Common myeloid progenitor, CD34-positive (primary cell): Measurements from ENCODE around the gene ANKRD44.
"Not testable (repeated sequence)": the region's sequence is repeated elsewhere in the genome, so short reads cannot be mapped to it uniquely, and the experiment has no call there.

Experiments
- CTCF ChIA-PET: fragments of 350-600 bp; sonication (Branson Sonifier 250); formaldehyde crosslinking; loops from one replicate; lab custom pipeline; 2021; ENCODE audit warnings: antibody characterized with exemption; lab: Charles Lee
- POLR2A ChIA-PET: fragments of 350-600 bp; sonication (Branson Sonifier 250); formaldehyde crosslinking; loops from one replicate; lab custom pipeline; 2021; ENCODE audit warnings: antibody characterized with exemption; lab: Charles Lee
- DNase-seq, 3 donors: peaks; one replicate each; pipeline versions ENCODE4 v3.0.0 to v3.0.0-alpha.2; 2013
- H3K27ac ChIP-seq, 2 experiments: 1 replicate in 1 of 2; 2 replicates in 1 of 2; pipeline ENCODE4 v1.7.0; 2013; ENCODE audit warnings: inconsistent platforms in 2 of 2, low read length in 2 of 2, mild to moderate bottlenecking in 2 of 2, low read depth in 1 of 2, moderate library complexity in 1 of 2; ENCODE audit not compliant: severe bottlenecking in 2 of 2, insufficient read depth in 1 of 2, poor library complexity in 1 of 2
- H3K27me3 ChIP-seq, 5 experiments: replicated peaks in 2 of 5; 1 replicate in 3 of 5; 2 replicates in 2 of 5; pipeline versions ENCODE4 v1.6.1 to v1.7.0; 2013; ENCODE audit warnings: low read length in 4 of 5, mild to moderate bottlenecking in 2 of 5, moderate library complexity in 2 of 5, inconsistent platforms in 1 of 5; ENCODE audit not compliant: insufficient read depth in 5 of 5, control insufficient read depth in 4 of 5
- H3K36me3 ChIP-seq, 4 experiments: 1 replicate in 2 of 4; 2 replicates in 2 of 4; pipeline versions ENCODE4 v1.6.1 to v1.7.0; 2013; ENCODE audit warnings: low read length in 3 of 4, control low read depth in 1 of 4, mild to moderate bottlenecking in 1 of 4; ENCODE audit not compliant: control insufficient read depth in 4 of 4, insufficient read depth in 4 of 4
- H3K4me1 ChIP-seq, 4 experiments: 1 replicate in 3 of 4; 2 replicates in 1 of 4; pipeline versions ENCODE4 v1.6.1 to v1.7.1; 2013; ENCODE audit warnings: low read length in 3 of 4, mild to moderate bottlenecking in 3 of 4, control low read depth in 1 of 4, inconsistent platforms in 1 of 4, moderate library complexity in 1 of 4; ENCODE audit not compliant: control insufficient read depth in 4 of 4, insufficient read depth in 4 of 4; ENCODE audit errors: control extremely low read depth in 1 of 4
- H3K4me3 ChIP-seq, 7 experiments: 1 replicate in 4 of 7; 2 replicates in 3 of 7; pipeline versions ENCODE4 v1.5.1 to v1.7.0; 2013; ENCODE audit warnings: mild to moderate bottlenecking in 7 of 7, low read length in 6 of 7, moderate library complexity in 6 of 7, inconsistent platforms in 2 of 7, low read depth in 2 of 7, control low read depth in 1 of 7; ENCODE audit not compliant: insufficient read depth in 4 of 7, control insufficient read depth in 1 of 7; ENCODE audit errors: extremely low read depth in 1 of 7
- H3K9me3 ChIP-seq, 5 experiments: 1 replicate in 4 of 5; 2 replicates in 1 of 5; pipeline versions ENCODE4 v1.6.1 to v1.7.1; 2013; ENCODE audit warnings: low read length in 4 of 5, mild to moderate bottlenecking in 2 of 5, inconsistent platforms in 1 of 5, low read depth in 1 of 5, moderate library complexity in 1 of 5; ENCODE audit not compliant: control insufficient read depth in 4 of 5, insufficient read depth in 2 of 5; ENCODE audit errors: control extremely low read depth in 1 of 5
- WGBS: methylation state at CpG from one replicate; pipeline ENCODE4 v1.1.5; 2013; ENCODE audit not compliant: insufficient coverage; 5-methylcytosine and 5-hydroxymethylcytosine counted together

ANKRD44 gene

DNA sequence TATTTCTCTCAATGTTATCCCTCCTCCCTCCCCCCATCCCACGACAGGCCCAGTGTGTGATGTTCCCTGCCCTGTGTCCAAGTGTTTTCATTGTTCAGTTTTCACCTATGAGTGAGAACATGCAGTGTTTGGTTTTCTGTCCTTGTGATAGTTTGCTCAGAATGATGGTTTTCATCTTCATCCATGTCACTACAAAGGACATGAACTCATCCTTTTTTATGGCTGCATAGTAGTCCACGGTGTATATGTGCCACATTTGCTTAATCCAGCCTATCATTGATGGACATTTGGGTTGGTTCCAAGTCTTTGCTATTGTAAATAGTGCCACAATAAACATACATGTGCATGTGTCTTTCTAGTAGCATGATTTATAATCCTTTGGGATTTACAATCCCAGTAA lies 289.7 kb downstream of the ANKRD44 start:
- CTCF ChIA-PET: not testable (repeated sequence)

DNA sequence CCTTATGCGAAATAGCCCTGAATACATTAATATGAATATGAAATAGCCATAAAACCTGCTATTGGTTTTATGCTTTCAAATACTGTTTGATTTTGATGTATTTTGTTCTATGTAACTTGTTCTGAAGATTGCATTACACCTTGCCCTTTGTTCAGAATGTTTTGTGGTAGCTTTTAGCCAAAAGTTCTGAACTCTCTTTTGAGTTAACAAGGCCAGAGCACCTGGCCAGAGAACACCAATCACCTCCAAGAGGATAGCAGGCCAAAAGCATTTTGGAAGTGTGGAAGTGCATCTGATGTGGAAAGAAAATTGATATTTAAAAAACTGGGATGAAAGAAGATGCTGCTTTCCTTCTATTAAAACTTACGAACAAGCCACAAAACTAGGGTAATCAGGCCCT lies 297.5 kb downstream of the ANKRD44 start:
- Histone ChIP-seq H3K9me3 (no peaks in the 10 kb centered on the region), H3K4me1 (peaks cover 5 to 18% (median 12%) of the 10 kb centered on the region in 4 experiments), H3K36me3 (peaks cover 5 to 13% (median 11%) of the 10 kb centered on the region in 4 experiments), H3K4me3 (no peak overlapping the region), H3K27ac (no peak overlapping the region), H3K27me3 (no peaks in the 10 kb centered on the region)
- POLR2A ChIA-PET: no interaction called here
- CTCF ChIA-PET: interaction anchor here (0.7 to 1.9 kb wide), 4 partner anchors 23 to 179 kb away, joined by 3 to 5 read pairs (median 4); no protein-coding TSS in a partner anchor
- no CpG with 5 or more reads among the region's 2 CpGs for WGBS
- no peak for DNase-seq

More for the DNA sequence above, 289.7 kb downstream of the ANKRD44 start:
- H3K27me3 ChIP-seq, H3K27ac ChIP-seq, DNase-seq, H3K9me3 ChIP-seq, POLR2A ChIA-PET, H3K4me3 ChIP-seq, H3K4me1 ChIP-seq: not testable (repeated sequence)
- WGBS: no CpG with 5 or more reads among the region's 2 CpGs
- H3K36me3 ChIP-seq: peaks cover 9 to 32% (median 24%) of the 10 kb centered on the region in 4 experiments

GRCh38 chr2:197011801-197012641 lies 298.6 kb downstream of the ANKRD44 start:
- H3K4me1 ChIP-seq: peaks cover 5 to 18% (median 12%) of the 10 kb centered on the region in 4 experiments
- H3K27me3 ChIP-seq: no peaks in the 10 kb centered on the region
- no peak overlapping the region for H3K27ac ChIP-seq
- CTCF ChIA-PET: interaction anchor here (0.7 to 1.9 kb wide), 18 partner anchors 15 to 367 kb away, joined by 3 to 5 read pairs (median 3); partner anchors contain the start of genes GTF3C3 and PGAP1
- DNase-seq: peak; percentile 59 to 78 (median 74)
- no peaks in the 10 kb centered on the region for H3K9me3 ChIP-seq
- WGBS: 92% methylated on average over 3 of the region's 5 CpGs
- POLR2A ChIA-PET: interaction anchor here (0.6 to 1.0 kb wide), 2 partner anchors 12 to 163 kb away, joined by 3 to 4 read pairs; no protein-coding TSS in a partner anchor
- peaks cover 5 to 16% (median 13%) of the 10 kb centered on the region in 4 experiments for H3K36me3 ChIP-seq
- no peak overlapping the region for H3K4me3 ChIP-seq

DNA sequence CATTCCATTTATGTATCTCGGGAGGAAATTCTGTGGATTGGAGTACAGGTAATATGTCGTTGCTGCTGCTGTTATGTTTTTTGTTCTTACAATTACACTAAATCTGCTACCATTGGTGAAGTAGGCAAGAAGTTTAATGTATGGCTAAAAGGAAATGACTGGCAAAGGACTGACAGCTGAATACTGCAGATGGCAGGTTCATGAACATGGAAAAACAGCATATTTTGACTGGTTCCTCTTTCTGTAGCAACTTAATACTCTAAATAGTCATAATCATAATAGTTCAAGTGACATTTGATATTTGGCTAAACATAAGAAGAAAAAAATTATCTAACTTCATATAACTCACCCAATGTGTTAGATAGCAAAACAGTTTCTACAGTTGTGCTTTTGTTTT lies 299.6 kb downstream of the ANKRD44 start:
- ChIA-PET POLR2A (interaction anchor here (1.0 kb wide), 1 partner anchor 11 kb away, joined by 4 read pairs; no protein-coding TSS in a partner anchor), CTCF (interaction anchor here (0.7 to 1.8 kb wide), 12 partner anchors 16 to 368 kb away, joined by 3 to 4 read pairs (median 3); no protein-coding TSS in a partner anchor)
- Histone ChIP-seq H3K36me3 (peaks cover 10 to 19% (median 14%) of the 10 kb centered on the region in 4 experiments), H3K27me3 (no peaks in the 10 kb centered on the region), H3K4me1 (peaks cover 5 to 18% (median 12%) of the 10 kb centered on the region in 4 experiments), H3K9me3 (no peaks in the 10 kb centered on the region), H3K27ac (no peak overlapping the region), H3K4me3 (no peak overlapping the region)
- WGBS: no CpG with 5 or more reads among the region's 2 CpGs
- DNase-seq: peak in 2 of 3 donors; percentile 81 to 88

GRCh38 chr2:197010200-197011020 lies 300.2 kb downstream of the ANKRD44 start:
- peaks cover 10 to 25% (median 17%) of the 10 kb centered on the region in 4 experiments for H3K36me3 ChIP-seq
- POLR2A ChIA-PET: interaction anchor here (1.0 kb wide), 1 partner anchor 11 kb away, joined by 4 read pairs; no protein-coding TSS in a partner anchor
- 90% methylated on average over 23 of the region's 23 CpGs for WGBS

GRCh38 chr2:197008741-197009341 lies 301.7 kb downstream of the ANKRD44 start:
- H3K27me3 ChIP-seq, H3K9me3 ChIP-seq, H3K4me3 ChIP-seq, H3K27ac ChIP-seq, DNase-seq, POLR2A ChIA-PET: not testable (repeated sequence)
- CTCF ChIA-PET: interaction anchor here (0.8 kb wide), 2 partner anchors 26 to 160 kb away, joined by 3 to 4 read pairs; no protein-coding TSS in a partner anchor
- Histone ChIP-seq H3K4me1 (peaks cover 5 to 18% (median 12%) of the 10 kb centered on the region in 4 experiments), H3K36me3 (peaks cover 10 to 27% (median 16%) of the 10 kb centered on the region in 4 experiments)
- 97% methylated on average over 10 of the region's 13 CpGs for WGBS

More at GRCh38 chr2:197010200-197011020, 300.2 kb downstream of the ANKRD44 start:
- CTCF ChIA-PET: interaction anchor here (1.1 to 1.8 kb wide), 5 partner anchors 51 to 301 kb away, joined by 3 to 4 read pairs (median 4); no protein-coding TSS in a partner anchor
- Histone ChIP-seq H3K9me3 (no peaks in the 10 kb centered on the region), H3K4me1 (peaks cover 5 to 18% (median 12%) of the 10 kb centered on the region in 4 experiments), H3K4me3 (no peak overlapping the region), H3K27me3 (no peaks in the 10 kb centered on the region), H3K27ac (no peak overlapping the region)
- no peak for DNase-seq
